Muscle of arm (tissue), 12 donors: ENCODE measurements around the gene ZNF500. TPM values are rescaled to one million over a fixed set of nuclear protein-coding genes. Genes with fewer than 3 reads are reported as not detected.

Source experiments
- DNase-seq: peaks from one replicate; pipeline ENCODE4 v3.0.0-alpha.2; 2013
- polyA plus RNA-seq, 12 donors: library from polyadenylated mRNA; unstranded; fragments of 120-200 nt; gene quantifications; one replicate each; pipeline ENCODE4 v1.2.1, GENCODE V29; 2013; ENCODE audit not compliant: insufficient read length in 12 of 12

The ZNF500 gene
- polyA plus RNA-seq, 12 donors, result 6.6 to 13.9 (median 9.8) TPM; not detected in 1

DNA sequence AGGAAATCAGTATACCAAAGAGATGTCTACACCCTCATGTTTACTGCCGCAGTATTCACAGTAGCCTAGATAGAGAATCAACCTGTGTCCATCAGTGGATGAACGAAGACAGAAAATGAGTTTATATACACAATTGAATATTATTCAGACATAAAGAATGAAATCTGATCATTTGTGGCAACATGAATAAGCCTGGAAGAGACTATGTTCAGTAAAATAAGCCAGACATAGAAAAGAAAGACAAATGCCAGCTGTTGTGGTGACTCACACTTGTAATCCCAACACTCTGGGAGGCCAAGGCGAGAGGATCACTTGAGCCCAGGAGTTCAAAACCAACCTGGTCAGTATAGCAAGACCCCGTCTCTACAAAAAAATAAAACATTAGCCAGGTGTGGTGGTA lies 57.5 kb downstream of the ZNF500 start:
- DNase-seq, result no peak

DNA sequence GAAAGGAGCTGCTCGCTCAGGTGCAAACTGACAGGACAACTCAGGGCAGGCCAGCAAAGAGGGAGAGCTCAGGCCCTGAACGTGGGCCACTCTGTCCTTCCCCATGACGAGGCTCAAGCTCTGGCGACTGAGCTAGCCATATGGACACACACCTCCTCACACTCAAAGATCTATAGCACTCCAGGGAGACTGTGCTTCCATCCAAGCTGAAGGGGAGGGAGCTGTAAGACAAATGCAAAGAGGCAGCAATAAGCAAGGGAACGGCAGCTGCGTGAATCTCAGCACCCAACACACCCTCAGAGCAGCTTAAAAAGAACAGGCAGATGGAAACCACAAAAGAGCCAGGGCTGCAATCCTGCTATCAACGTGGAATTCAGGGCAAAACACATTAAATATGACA lies 60.1 kb downstream of the ZNF500 start:
- DNase-seq, result no peak

DNA sequence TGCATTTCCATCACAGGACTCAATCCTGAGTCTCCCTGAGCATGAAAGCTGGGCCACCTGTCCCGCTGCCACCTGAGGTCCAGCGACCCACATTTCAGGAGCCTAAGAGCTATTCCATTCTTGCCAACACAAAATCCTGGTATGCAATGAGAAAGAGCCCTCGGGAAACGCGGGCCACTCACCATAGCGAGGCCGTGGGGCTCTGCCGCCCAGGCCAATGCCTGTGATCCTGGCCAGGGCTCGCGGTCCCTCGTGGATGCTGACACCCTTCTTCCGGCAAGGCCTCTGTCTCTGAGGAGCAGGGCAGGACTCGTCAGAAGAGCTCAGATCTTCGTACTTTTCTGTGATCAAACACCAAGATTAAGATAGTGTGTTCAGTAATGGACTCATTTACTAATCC lies 62.0 kb downstream of the ZNF500 start:
- no peak for DNase-seq

DNA sequence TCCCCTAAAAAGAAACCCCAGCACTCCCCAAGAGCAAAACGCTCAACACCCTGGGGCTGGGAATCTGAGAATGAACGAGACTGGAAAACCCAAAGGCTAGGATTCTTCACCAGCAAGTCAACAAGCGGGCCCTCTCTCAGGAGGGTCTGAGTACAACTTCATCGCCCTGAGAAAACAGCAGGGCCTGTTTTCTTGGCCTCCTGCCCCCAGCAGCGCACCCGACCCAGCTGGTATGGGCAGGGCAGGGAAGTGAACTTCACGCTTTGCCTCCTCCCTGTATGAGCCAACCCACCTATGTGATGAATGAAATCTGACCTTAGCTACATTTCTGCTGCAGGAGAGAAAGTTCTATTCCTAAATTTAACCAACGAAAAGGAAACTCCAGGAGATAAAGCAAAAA lies 62.5 kb downstream of the ZNF500 start:
- no peak for DNase-seq

DNA sequence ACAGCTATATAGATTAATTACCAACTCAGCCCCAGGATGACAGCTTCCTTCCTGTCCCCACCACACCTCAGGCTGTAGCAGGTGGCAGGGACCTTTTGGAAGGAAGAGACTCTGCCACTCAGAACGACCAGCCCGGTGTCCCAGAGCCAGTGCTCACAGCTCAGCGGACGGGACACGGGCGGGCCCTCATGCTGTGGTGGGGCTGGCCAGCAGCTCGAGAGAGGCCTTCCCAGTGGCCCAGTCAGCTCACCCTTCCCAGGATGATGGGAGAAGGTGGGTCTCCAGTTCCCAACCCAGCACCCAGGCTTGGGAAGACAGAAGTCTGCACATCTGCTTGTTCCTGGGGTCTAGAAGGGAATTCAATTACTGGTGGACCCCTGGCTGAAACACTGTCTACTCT lies 63.1 kb downstream of the ZNF500 start:
- DNase-seq, result no peak

DNA sequence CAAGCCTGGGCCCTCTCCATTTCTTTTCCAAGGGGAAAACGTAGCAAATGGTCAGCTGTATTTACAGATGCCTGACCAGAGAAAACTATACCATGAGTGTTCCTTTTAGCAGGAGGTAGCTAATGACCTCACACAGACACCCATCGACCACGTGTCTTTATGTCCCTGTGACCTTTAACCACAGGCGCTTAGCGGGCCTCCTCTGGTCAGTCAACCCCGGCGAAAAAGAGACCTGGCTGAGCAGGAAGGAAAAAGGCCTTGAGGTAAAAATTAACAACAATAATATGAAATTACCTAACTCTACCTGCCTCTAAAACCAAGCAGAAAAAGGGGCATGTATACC lies 64.5 kb downstream of the ZNF500 start:
- no peak for DNase-seq

DNA sequence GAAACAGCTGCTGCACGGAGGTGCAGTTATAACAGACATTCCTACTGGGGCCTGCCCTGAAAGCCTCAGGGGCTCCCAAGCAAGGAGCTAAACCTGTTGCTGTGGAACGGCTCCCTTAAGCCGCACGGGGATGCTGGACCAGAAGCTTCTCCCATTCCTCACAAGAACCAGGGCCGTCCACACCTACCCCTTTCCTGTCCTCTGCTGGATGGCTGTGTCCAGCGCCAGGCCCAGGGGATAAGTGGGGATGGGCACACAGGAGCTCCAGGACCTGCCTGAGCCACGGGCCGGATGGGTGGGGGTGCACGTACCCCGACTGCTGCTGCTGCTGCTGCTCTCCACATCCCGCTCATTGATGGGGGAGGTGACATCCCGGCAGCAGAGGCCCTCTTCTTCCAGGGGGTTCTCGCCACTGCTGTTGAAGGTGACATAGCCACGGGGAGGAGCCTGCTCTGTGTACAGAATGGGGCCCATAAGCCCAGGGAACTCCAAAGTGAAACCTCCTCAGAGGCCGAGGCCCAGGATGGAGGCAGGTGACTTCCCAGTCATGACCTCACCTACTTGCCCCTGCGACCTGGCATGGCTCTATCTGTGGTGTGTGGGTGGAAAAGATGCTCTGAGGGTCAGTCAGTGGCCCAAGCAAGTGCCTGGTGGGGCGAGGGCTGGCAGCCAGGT lies 65.0 kb downstream of the ZNF500 start:
- no peak for DNase-seq

DNA sequence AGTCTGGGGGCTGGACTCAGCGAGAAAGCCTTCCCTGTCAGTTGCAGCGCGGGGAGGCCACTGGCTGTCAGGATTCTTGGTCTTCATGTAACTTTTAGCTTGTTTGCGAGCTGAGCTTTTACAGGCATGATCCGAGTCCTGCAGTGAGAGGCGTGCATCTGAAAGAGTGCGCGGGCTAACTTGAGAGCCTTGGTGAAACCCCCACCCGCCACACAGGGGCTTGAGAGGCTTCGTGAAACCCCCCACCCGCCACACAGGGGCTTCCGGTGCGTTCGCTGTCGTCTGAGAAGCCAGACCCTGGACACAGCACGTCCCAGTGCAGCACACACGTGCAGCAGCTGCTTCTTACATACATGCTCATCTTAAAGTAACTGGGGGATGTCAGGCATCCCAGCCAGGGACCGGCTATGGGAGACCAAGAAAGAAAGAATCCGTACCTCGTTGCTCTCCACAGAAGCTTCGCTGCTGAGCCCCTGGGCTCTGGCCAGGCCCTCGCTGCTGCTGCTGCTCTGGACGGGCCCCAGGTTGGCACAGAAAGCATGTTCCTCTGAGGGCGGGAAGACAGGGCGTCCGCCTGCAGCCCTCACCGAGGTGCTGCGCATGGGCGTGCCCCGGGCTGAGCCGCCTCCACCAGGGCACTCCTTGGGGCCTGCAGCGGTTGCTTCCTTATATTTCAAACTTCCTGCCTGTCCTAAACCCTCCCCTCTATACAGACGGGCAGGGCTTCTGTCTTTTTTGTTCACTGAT lies 65.8 kb downstream of the ZNF500 start:
- DNase-seq, result no peak

DNA sequence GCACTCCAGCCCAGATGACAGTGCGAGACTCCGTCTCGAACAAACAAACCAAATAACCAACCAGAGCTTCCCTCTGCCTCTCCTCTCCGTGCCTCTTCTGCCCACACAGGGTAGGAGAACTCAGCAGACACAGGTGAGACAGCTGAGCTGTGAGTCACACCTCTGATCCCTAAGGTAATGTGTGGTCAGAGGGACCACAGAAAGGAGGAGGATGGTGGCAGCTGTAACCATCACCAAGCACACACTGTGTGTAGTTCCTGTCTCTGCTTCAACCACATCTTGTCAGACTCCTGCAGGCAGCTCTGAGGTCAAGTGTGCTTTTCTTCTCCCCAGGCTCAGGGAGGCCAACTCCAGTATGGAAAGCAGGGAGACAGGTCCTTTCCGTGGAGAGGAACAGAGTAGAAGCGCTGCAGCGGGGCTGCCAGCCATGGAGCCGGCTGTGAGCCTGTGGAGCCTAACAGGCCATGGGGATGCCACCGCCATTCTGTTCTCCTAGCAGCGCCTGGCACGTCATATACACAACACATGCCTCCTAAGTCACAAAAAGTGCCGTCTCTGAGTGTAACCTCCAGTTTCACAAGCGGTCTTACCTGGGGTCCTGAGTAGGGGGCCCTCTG lies 66.5 kb downstream of the ZNF500 start:
- DNase-seq, result no peak

DNA sequence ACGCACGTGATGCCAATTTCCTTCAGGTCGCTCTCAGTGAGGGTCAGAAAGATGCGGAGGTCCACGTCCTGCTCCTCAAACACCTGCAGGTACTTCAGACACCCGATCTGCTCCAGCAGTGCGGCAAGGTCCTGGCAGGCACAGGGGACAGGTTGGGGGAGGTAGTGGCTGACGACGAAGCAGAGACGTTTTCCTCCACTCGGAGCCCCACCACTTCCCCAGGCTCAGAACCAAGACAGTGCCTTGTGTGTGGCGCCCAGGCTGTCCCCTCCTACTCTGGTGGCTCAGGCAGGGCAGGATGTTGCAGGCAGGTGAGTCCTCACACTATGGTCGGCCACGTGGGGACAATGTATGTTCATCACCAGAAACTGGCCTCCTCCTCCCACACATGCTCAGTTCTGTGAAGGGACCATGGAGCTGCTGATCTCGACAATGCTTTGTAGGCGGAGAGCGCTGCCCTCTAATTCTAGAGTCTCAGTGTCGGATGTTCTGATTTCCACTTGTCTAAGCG lies 67.9 kb downstream of the ZNF500 start:
- DNase-seq, result no peak

DNA sequence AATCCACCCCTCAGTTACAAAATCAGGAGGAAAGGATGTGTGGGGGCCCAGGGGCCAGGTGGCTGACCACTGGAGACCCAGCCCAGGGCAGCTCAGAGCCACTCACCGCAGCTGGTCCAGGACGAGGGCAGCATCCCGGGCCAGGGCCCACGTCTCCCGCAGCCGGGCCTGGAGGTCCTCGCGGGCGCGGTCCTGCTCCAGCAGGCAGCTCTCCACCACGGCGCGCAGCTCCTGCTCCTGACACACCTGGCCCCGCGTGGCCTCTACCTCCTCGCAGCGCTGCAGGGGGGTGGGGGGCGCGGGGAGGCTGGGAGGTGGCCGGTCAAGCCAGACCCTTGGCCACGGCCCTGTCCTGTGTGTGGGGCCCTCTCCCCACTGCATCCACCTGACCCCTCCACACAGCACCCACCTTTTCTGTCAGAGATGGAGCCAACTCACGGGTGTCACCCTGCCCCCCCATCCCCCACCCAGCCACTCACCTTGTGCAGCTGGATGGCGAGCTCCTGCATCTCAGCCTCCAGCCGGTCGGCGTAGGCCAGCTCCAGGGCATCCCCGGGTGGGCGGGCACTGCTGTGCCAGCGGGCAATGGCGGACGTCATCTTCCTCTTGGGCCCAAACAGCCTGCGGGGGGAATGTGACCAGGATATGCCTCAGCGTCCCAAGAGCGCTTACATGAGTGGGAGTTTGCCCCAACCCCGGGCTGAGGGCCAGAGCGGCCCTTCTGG lies 68.5 kb downstream of the ZNF500 start:
- DNase-seq, result no peak

Other genes with a start within 250 kb of the ZNF500 start
- 10 to 100 TPM in 11 of 12 donors, not detected in 1; 24.5 to 52.4 (median 34.6) TPM for gene CDIP1, start 228.4 kb downstream of the ZNF500 start, polyA plus RNA-seq
- 1 to 10 TPM in 1 of 12 donors, under 1 TPM in 9, not detected in 2; 0.32 to 1.1 (median 0.57) TPM for gene C16orf96, start 210.8 kb downstream of the ZNF500 start, polyA plus RNA-seq
- gene UBALD1, start 152.3 kb downstream of the ZNF500 start, polyA plus RNA-seq, result 10 to 100 TPM in 11 of 12 donors, not detected in 1; 11.2 to 44.0 (median 15.0) TPM
- 10 to 100 TPM in 11 of 12 donors, not detected in 1; 25.3 to 60.5 (median 33.1) TPM for gene MGRN1, start 142.3 kb downstream of the ZNF500 start, polyA plus RNA-seq
- gene NUDT16L1, start 73.6 kb downstream of the ZNF500 start, polyA plus RNA-seq, result 10 to 100 TPM in 11 of 12 donors, not detected in 1; 13.6 to 55.0 (median 21.2) TPM
- 10 to 100 TPM in 9 of 12 donors, 1 to 10 TPM in 2, not detected in 1; 8.3 to 20.2 (median 12.7) TPM for gene ANKS3, start 32.9 kb downstream of the ZNF500 start, polyA plus RNA-seq
- 10 to 100 TPM in 1 of 12 donors, 1 to 10 TPM in 4, under 1 TPM in 6, not detected in 1; 0.78 to 13.1 (median 0.99) TPM for gene DNAAF8, start 32.6 kb downstream of the ZNF500 start, polyA plus RNA-seq
- gene SEPTIN12, start 21.2 kb upstream of the ZNF500 start, polyA plus RNA-seq, result 10 to 100 TPM in 1 of 12 donors, not detected in 11; 14.2 TPM
- gene SMIM22, start 28.2 kb upstream of the ZNF500 start, polyA plus RNA-seq, result 1 to 10 TPM in 2 of 12 donors, under 1 TPM in 3, not detected in 7; 0.21 to 1.2 (median 0.36) TPM
- 10 to 100 TPM in 9 of 12 donors, 1 to 10 TPM in 2, not detected in 1; 7.7 to 27.6 (median 11.2) TPM for gene ROGDI, start 35.5 kb upstream of the ZNF500 start, polyA plus RNA-seq
- gene GLYR1, start 80.1 kb upstream of the ZNF500 start, polyA plus RNA-seq, result 10 to 100 TPM in 11 of 12 donors, not detected in 1; 47.7 to 64.0 (median 56.2) TPM
- 10 to 100 TPM in 11 of 12 donors, not detected in 1; 16.7 to 28.9 (median 19.7) TPM for gene UBN1, start 80.3 kb upstream of the ZNF500 start, polyA plus RNA-seq
- gene PPL, start 170.0 kb upstream of the ZNF500 start, polyA plus RNA-seq, result 10 to 100 TPM in 3 of 12 donors, 1 to 10 TPM in 5, under 1 TPM in 3, not detected in 1; 0.68 to 76.8 (median 1.1) TPM
- gene SEC14L5, start 191.2 kb upstream of the ZNF500 start, polyA plus RNA-seq, result 1 to 10 TPM in 3 of 12 donors, under 1 TPM in 8, not detected in 1; 0.35 to 1.5 (median 0.75) TPM